Measurements from ENCODE around the gene MEGF6.
"Not testable (repeated sequence)": the region's sequence is repeated elsewhere in the genome, so short reads cannot be mapped to it uniquely, and the experiment has no call there.

The MEGF6 gene

DNA sequence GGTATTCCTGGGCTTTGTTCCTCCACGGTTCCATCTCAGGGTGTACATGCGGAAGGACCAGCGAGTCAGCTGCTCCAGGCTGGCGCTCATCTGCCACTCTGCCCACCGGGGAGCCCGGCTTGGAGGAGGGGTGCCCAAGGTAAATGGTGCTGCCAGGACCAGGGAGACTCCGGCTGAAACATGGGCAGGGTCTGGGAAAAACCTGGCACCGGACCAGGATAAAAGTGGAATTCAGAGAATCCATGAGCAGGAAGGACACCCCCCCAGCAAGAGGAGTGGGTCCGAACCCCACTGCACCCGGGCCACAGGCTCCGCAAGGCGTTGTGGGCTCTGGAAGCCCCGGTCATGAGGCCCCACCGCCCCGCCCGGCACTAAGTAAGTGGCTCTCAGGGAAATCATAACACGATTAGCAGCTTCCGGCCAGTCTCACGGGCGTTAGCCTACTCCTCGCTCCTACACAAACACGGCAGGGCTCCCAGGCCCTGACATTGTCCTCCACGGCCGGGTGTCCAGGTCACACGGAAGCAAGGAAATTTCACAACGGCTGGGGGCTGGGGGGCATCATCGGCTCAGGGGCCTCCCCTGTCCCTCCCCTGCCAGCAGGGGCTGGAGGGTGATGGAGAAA is 21.1 kb downstream of the MEGF6 start:
- FAIRE-seq, result no peak

GRCh38 chr1:3588395-3588794 is 22.9 kb downstream of the MEGF6 start:
- FAIRE-seq, result no peak

DNA sequence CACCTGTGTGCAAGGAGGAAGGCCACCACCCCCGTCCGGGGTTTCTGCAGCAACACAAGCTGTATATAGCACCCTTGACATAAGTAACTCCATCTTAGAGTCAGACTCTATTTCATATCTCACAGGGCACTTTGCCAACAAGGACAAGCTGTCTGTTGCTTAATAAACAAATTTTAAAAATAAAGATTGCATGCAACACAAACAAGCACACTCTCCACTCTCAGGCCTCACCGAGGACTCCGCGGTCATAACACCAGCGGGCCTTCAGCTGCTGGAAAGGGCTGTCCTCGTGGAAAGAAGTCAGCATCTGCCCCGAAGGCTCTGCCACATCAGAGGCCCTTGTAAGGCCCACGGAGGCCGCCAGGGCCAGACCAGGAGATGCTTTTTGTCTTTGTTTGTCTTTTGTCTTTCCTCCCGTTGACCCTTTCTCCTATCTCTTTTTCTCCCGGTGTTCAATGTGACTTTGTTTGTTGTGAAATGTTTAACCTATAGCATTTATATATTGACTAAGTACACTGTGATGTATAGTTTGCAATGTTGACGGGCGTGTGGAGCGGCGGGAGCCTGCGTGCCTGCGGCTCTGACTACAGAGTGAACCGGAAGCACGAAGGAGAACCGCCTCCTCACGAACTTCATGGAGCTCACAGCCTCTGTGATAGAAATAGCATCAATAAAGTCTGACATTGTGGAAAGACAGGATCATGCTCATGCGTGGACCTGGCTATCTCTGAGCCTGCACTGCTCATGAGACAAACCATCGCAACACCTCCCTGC is 24.1 kb downstream of the MEGF6 start:
- FAIRE-seq, result no peak

GRCh38 chr1:3585940-3586568 is 25.3 kb downstream of the MEGF6 start:
- FAIRE-seq, result no peak

DNA sequence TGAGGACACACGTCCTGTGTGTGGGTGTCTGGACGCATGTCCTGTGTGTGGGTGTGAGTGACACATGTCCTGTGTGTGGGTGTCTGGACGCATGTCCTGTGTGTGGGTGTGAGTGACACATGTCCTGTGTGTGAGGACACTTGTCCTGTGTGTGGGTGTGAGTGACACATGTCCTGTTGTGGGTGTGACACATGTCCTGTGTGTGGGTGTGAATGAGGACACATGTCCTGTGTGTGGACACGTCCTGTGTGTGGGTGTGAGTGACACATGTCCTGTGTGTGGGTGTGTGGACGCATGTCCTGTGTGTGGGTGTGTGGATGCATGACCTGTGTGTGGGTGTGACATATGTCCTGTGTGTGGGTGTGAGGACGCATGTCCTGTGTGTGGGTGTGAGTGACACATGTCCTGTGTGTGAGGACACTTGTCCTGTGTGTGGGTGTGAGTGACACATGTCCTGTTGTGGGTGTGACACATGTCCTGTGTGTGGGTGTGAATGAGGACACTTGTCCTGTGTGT is 25.9 kb downstream of the MEGF6 start:
- FAIRE-seq, result not testable (repeated sequence)

- FAIRE-seq, result no peak
Observed at GRCh38 chr1:3584915-3585314, 26.4 kb downstream of the MEGF6 start.

- FAIRE-seq, result not testable (repeated sequence)
Observed at GRCh38 chr1:3583751-3584150, 27.6 kb downstream of the MEGF6 start.

DNA sequence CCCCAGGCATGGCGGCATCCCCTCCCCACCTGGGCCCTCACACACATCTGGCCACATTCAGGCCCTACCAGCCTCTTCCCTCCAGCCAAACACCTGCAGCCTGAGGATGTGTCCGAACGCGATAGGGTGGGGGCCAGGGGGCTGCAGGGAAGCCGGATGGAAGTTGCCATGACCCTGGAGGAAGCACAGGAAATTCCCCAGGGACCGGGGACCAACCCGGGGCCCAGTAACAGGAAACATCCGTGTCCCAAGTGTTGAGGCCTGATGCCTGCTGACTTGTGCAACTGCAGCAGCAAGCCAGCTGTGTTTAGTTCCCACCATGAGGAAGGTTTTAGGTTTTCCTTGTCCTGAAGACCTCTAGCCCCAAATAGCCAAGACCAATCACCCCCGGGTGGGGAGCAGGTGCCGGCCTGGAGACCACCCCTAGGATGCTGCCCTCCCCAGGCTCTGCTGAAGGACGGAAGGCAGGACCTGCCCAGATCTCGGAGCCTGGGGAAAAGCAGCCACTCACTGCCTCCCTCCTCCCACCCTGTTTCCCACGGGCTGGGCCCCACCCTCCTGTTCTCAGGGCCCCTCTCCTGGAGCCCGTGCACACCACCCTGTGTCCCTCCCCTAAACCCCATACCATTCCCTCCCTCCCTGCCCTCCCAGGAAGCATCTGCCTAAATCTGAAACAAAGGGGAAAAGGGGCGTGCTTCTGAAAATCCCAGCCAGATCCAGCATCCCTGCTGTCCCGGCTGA is 29.8 kb downstream of the MEGF6 start:
- no peak for FAIRE-seq

DNA sequence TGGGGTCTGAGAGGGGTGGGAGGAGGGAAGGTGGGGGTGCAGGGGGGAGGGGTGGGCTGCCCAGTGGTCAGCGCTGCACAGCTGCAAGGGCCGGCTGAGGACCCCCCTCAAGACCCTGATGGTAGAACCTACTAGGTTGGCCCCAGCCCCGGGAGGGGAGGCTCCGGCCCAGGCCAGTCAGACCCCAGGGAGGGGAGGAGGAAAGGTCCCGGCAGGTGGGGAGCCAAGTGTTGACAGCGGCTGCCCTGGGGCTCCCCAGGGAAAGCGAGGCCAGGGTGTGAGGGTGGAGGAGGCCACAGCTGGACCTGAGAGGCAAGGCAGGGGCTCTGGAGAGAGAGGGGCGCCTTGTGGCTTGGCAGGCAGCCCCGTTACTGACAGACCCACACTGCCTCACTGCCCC is 31.1 kb downstream of the MEGF6 start:
- no peak for FAIRE-seq

DNA sequence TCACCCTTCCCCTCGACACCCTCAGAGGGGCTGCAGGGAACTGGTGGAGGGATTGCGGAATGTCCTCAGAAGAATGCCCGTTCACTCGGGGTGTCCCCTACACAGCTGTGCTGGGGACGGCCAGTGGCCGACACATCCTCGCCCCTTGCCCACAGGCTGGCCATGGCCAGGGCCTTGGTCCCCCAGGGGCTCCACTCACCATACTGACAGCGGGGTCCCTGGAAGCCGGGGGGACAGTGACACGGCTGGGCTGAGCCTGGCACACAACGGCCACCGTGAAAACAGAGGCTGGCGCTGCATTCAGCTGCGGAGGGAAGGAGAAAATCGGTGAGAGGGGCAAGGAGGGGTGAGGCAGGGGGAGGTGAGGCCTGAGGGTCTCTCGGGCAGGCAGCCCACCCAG is 31.7 kb downstream of the MEGF6 start:
- FAIRE-seq, result no peak

DNA sequence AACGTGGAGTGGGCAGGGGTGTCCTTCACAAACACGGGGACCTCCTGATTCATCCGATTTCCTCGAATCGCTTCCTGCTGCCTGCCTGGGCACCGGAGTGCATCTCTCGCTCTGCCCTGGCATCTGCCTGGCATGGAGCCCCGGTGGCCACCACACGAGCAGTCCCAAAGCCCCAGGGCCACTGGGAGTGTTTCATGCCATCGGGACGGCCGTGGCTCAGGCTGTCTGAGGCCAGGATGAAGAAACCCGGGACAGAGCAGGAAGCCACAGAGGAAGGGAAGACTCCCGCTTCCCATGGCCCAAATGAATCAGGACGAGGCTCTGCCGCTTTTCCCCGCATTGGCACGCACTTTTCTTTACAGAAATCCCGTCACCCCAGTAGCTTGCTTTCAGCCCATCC is 32.4 kb downstream of the MEGF6 start:
- FAIRE-seq, result no peak

DNA sequence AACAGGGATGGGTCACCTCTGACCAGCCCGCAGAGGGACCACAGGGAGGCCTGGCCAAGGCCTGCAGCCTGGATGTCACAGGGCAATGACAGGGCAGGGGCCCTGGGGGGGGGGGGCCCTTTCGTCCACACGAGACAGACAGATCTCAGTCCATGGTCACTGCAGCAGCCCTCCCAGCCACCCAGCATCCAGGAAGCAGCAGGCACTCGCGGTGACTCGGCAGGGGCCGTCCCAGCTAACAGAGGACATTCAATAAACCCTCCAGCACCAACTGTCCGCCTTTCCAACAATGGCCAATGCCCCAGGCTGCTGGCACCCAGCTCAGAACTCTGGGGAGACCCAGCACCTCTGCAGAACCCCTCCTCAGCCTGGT is 32.9 kb downstream of the MEGF6 start:
- no peak for FAIRE-seq

GRCh38 chr1:3577711-3578432 is 33.4 kb downstream of the MEGF6 start:
- no peak for FAIRE-seq

DNA sequence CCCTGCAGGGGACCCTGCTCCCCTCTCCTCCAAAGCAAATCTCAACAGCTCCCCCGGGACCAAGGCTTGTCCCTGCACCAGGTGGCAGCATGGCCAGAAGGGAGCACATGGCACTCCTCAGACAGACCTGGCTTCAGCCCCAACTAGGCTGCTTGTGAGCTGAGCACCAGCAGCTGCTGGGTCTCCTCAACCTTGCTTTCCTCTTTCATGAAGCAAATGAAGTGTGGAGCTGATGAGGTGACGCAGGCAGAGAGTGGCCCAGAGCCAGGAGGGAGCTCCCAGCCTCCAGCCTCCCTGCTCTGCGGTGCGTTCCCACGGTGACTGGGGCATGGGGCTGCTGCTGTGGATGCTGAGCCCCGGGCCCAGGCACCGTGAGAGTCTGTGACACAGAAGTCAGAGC is 34.0 kb downstream of the MEGF6 start:
- no peak for FAIRE-seq

DNA sequence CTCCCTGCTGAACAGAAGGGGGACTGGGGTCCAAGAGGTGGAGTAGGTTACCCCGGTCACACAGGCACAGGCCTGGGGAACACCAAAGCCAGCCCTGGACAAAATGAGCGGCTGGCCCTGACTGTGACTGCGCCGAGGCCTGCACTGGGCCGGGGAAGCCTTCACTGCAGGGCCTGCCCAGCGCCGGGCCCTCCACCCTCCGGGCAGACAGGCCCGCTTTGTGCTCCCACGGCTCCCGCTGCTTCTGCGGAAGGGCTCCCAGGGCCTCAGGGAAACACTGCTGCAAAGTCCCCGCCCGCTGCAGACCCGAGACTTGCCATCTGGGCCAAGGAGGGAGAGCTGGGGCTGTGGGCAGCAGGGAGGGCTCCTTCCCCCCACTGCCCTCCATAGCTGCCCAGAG is 35.3 kb downstream of the MEGF6 start:
- no peak for FAIRE-seq

DNA sequence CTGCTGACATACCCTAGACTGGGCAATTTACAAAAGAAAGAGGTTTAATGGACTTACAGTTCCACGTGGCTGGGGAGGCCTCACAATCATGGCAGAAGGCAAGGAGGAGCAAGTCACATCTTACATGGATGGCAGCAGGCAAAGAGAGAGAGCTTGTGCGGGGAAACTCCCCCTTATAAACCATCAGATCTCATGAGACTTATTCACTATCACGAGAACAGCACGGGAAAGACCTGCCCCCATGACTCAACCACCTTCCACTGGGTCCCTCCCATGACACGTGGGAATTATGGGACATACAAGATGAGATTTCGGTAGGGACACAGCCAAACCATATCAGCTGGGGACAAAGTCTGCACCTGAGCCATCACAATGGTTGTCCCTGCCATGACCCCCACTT is 35.8 kb downstream of the MEGF6 start:
- FAIRE-seq, result not testable (repeated sequence)

GRCh38 chr1:3573500-3573899 is 37.8 kb downstream of the MEGF6 start:
- FAIRE-seq, result no peak

DNA sequence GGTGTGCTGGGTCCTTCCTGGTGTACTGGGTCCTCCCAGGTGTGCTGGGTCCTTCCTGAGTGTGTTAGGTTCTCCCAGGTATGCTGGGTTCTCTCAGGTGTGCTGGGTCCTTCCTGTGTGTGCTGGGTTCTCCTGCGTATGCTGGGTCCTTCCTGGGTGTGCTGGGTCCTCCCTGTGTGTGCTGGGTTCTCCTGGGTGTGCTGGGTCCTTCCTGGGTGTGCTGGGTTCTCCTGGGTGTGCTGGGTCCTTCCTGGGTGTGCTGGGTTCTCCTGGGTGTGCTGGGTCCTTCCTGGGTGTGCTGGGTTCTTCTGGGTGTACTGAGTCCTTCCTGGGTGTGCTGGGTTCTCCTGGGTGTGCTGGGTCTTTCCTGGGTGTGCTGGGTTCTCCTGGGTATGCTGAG is 38.7 kb downstream of the MEGF6 start:
- not testable (repeated sequence) for FAIRE-seq

GRCh38 chr1:3571263-3571662 is 40.0 kb downstream of the MEGF6 start:
- no peak for FAIRE-seq

- no peak for FAIRE-seq
Observed at GRCh38 chr1:3570066-3570986, 41.0 kb downstream of the MEGF6 start.

- FAIRE-seq, result no peak
Observed at GRCh38 chr1:3569436-3569835, 41.9 kb downstream of the MEGF6 start.
